ENCODE results near the gene INTS7. TPM values are rescaled to one million over a fixed set of nuclear protein-coding genes. Genes with fewer than 3 reads are reported as not detected.

The INTS7 gene
- total and polyA plus RNA-seq, 12 donors = 6.3 to 24.5 (median 12.2) TPM

DNA sequence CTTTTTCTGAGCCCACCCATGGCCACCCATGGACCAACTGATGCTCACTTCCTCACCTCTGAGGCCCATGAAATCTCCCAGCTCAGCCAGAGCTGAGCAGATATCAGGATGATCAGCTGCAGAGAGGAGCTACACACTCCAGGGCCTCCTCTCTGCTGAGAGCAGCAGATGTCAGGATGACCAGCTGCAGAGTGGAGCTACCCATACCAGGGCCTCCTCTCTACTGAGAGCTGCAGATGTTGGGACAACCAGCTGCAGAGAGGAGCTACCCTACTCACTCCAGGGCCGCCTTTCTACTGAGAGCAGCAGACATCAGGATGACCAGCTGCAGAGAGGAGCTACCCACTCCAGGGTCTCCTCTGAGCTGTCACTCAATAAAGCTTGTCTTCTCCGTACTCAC, 133.4 kb downstream of the INTS7 start:
- Histone ChIP-seq H3K36me3 (replicated peaks in 1 of 2) (no peaks in the 10 kb centered on the region), H3K9me3 (replicated peaks in 1 of 3) (no peaks in the 10 kb centered on the region), H3K4me1 (replicated peaks in 1 of 2) (no peaks in the 10 kb centered on the region), H3K27me3 (no peaks in the 10 kb centered on the region), H3K27ac (no peak overlapping the region), H3K4me3 (no peak overlapping the region)
- DNase-seq = no peak
- intact Hi-C loops (cut with DNase I) = no loop called here
- TF ChIP-seq, protein P1, sequence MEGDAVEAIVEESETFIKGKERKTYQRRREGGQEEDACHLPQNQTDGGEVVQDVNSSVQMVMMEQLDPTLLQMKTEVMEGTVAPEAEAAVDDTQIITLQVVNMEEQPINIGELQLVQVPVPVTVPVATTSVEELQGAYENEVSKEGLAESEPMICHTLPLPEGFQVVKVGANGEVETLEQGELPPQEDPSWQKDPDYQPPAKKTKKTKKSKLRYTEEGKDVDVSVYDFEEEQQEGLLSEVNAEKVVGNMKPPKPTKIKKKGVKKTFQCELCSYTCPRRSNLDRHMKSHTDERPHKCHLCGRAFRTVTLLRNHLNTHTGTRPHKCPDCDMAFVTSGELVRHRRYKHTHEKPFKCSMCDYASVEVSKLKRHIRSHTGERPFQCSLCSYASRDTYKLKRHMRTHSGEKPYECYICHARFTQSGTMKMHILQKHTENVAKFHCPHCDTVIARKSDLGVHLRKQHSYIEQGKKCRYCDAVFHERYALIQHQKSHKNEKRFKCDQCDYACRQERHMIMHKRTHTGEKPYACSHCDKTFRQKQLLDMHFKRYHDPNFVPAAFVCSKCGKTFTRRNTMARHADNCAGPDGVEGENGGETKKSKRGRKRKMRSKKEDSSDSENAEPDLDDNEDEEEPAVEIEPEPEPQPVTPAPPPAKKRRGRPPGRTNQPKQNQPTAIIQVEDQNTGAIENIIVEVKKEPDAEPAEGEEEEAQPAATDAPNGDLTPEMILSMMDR (IDR thresholded peaks at IDR 0.05) = no peak
- TF ChIP-seq POLR2A (IDR thresholded peaks at IDR 0.05) = no peak
- WGBS, 4 donors = 93 to 100% (median 95%) methylated on average over 2 of the region's 2 CpGs

GRCh38 chr1:211900441-211900840, 134.9 kb downstream of the INTS7 start:
- no peak for DNase-seq
- no peaks in the 10 kb centered on the region for H3K36me3 ChIP-seq (replicated peaks in 1 of 2)
- no peak overlapping the region for H3K4me3 ChIP-seq
- TF ChIP-seq POLR2A (IDR thresholded peaks at IDR 0.05) = no peak
- TF ChIP-seq, protein P1 (IDR thresholded peaks at IDR 0.05) = no peak
- H3K4me1 ChIP-seq (replicated peaks in 1 of 2) = no peaks in the 10 kb centered on the region
- intact Hi-C loops (cut with DNase I) = no loop called here
- H3K27ac ChIP-seq = no peak overlapping the region
- H3K9me3 ChIP-seq (replicated peaks in 1 of 3) = no peaks in the 10 kb centered on the region
- WGBS, 4 donors = 89 to 98% (median 95%) methylated on average over 2 of the region's 2 CpGs
- no peaks in the 10 kb centered on the region for H3K27me3 ChIP-seq

GRCh38 chr1:211896958-211897357, 138.4 kb downstream of the INTS7 start:
- intact Hi-C loops (cut with DNase I) = no loop called here
- no peak for TF ChIP-seq POLR2A (IDR thresholded peaks at IDR 0.05)
- Histone ChIP-seq H3K9me3 (replicated peaks in 1 of 3) (no peaks in the 10 kb centered on the region), H3K36me3 (replicated peaks in 1 of 2) (no peaks in the 10 kb centered on the region), H3K27ac (no peak overlapping the region), H3K4me1 (replicated peaks in 1 of 2) (peaks cover 4 to 5% of the 10 kb centered on the region in 2 donors), H3K4me3 (no peak overlapping the region), H3K27me3 (no peaks in the 10 kb centered on the region)
- DNase-seq = no peak
- 71 to 80% (median 75%) methylated on average over 9 of the region's 9 CpGs for WGBS, 4 donors

DNA sequence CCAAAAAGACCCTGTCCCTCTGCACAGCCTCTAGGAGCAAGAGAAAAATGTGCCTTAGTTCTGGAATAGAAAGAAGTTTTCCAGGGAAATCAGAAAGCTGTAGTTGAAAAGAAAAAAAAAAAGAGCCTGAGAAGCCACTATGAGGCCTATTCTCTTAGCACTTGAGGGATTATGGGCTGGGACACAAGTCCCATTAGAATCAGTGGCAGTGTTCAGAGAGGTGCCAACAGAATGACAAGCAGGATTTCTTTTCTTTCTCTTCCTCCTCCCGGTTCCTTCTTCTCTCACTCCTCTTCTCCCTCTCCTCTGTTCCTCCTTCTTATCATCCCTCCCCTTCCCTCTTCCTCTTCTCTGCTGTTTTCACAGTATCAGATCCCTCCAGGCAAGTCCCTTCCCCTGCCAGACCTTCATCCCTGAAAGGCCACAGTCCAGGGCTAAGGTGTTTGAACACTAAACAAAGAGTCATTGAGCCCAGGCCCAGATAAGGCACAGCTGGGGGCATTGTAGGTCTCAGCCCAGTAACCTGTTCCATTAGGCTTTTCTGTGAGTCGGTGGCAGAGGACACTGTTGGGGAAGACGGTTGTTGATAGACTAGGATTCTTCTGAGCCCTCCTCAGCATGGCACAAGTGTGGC, 140.1 kb downstream of the INTS7 start:
- TF ChIP-seq POLR2A (IDR thresholded peaks at IDR 0.05) = no peak
- TF ChIP-seq, protein P1 (IDR thresholded peaks at IDR 0.05) = no peak
- DNase-seq = no peak
- no peaks in the 10 kb centered on the region for H3K9me3 ChIP-seq (replicated peaks in 1 of 3)
- H3K36me3 ChIP-seq (replicated peaks in 1 of 2) = no peaks in the 10 kb centered on the region
- 79 to 91% (median 86%) methylated on average over 3 of the region's 3 CpGs for WGBS, 4 donors
- peaks cover 4 to 5% of the 10 kb centered on the region in 2 donors for H3K4me1 ChIP-seq (replicated peaks in 1 of 2)
- no peak overlapping the region for H3K27ac ChIP-seq
- intact Hi-C loops (cut with DNase I) = no loop called here
- H3K27me3 ChIP-seq = no peaks in the 10 kb centered on the region
- no peak overlapping the region for H3K4me3 ChIP-seq

DNA sequence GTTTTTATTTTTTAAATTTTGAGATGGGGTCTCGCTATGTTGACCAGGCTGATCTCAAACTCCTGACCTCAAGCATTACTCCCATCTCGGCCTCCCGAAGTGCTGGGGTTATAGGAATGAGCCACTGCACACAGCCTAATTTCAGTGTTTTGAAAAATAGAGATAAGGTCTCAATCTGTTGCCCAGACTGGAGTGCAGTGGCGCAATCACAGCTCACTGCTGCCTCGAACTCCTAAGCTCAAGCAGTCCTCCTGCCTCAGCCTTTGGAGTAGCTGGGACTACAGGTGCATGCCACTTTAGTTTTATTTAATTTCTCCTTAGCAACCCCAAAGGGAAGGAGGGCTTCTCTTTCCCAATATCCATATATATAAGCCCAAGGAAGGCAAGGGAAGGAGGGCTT, 141.0 kb downstream of the INTS7 start:
- Histone ChIP-seq H3K27ac (no peak overlapping the region), H3K36me3 (replicated peaks in 1 of 2) (no peaks in the 10 kb centered on the region), H3K4me1 (replicated peaks in 1 of 2) (peaks cover 4 to 5% of the 10 kb centered on the region in 2 donors), H3K4me3 (no peak overlapping the region), H3K9me3 (replicated peaks in 1 of 3) (no peaks in the 10 kb centered on the region), H3K27me3 (no peaks in the 10 kb centered on the region)
- TF ChIP-seq, protein P1 (IDR thresholded peaks at IDR 0.05) = no peak
- TF ChIP-seq POLR2A (IDR thresholded peaks at IDR 0.05) = no peak
- WGBS, 4 donors = 78 to 88% (median 87%) methylated on average over 5 of the region's 5 CpGs
- intact Hi-C loops (cut with DNase I) = no loop called here
- DNase-seq = peak in 1 of 7 donors; percentile 12

Measured in adrenal gland (tissue), 12 donors.